HG02852 (cell line): ENCODE measurements around the gene RBP2.
"Not testable (repeated sequence)": the region's sequence is repeated elsewhere in the genome, so short reads cannot be mapped to it uniquely, and the experiment has no call there.

Experiments
- ATAC-seq: cut with Tn5 transposase; IDR thresholded peaks from one replicate; pipeline ENCODE4 v1.9.1; 2021; ENCODE audit warnings: mild to moderate bottlenecking, moderate library complexity; ENCODE audit not compliant: unreplicated experiment

Gene RBP2

GRCh38 chr3:139444446-139444845, 31.9 kb downstream of the RBP2 start:
- ATAC-seq, result no peak

DNA sequence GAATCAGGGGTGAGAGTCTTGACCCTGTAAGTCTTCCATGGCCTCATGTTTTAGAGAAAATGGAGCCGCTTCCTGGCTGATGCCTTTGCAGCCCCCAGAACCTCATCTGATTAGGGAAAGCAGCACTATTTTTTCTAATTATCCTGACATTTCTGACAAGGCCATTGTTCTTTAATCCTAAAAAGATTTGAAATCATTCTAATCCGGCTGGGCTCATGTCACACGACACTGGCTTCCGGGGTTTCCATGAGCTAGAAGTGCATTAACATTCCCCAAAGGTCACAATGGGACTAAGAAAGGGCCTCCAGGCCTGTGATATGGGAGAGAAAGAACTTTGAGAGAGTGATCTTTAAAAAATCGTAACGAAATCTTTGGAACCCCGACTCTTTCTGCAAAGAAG, 33.1 kb downstream of the RBP2 start:
- ATAC-seq, result no peak

DNA sequence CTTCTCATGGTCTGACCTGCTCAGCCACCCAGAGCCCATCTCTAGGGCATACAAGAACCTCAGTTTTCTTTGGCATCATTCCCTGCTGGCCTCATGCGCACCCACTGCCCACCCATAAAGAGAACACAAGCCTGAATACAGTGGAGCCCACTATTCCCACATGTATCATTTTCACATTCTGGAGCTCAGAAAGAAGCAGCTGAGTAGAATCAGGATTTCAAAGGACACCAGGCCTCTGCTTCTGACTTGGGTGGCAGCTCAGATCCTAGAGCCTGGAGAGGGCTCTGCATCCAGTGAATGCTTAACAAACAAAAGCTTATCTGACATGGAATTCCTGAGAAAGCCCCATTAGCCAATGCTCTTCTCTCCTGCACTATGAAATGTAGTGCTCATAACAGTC, 34.7 kb downstream of the RBP2 start:
- no peak for ATAC-seq

GRCh38 chr3:139440639-139441556, 35.4 kb downstream of the RBP2 start:
- ATAC-seq, result no peak

DNA sequence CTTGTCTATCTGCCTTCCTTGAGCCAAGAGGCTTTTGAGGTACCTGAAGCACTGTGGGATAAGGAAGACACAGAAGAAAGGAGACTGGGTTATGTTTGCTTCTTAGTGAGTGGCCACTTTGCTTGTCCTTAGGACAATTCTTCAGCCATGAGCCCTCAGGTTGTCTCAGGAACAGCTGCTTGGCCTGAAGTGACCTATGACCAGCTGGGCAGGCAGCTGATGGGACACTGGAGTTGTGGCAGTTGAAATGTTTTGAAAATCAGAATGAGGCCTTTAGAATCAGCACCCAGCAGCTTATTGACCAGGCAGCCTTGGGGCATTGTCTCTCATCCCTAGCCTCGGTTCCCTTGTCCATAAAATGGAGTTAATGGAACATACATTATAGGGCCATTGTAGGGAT, 37.0 kb downstream of the RBP2 start:
- no peak for ATAC-seq

- no peak for ATAC-seq
Measured at GRCh38 chr3:139434764-139435307, 41.5 kb downstream of the RBP2 start.

- ATAC-seq, result no peak
Measured at GRCh38 chr3:139434228-139434627, 42.1 kb downstream of the RBP2 start.

DNA sequence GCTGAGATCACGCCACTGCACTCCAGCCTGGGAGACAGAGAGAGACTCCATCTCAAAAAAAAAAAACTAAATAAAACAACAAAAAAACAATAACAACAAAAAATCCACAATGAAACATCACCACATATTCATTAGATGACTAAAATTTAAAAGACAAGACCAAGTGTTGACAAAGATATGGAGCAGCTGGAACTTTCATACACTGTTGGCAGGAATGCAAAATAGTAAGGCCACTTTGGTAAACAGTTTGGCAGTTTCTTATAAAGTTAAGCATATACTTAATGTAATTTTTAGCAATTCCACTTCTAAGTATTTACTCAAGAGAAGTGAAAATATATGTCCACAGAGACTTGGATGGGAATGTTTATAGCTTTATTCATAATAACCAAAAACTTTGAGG, 43.2 kb downstream of the RBP2 start:
- ATAC-seq, result no peak

DNA sequence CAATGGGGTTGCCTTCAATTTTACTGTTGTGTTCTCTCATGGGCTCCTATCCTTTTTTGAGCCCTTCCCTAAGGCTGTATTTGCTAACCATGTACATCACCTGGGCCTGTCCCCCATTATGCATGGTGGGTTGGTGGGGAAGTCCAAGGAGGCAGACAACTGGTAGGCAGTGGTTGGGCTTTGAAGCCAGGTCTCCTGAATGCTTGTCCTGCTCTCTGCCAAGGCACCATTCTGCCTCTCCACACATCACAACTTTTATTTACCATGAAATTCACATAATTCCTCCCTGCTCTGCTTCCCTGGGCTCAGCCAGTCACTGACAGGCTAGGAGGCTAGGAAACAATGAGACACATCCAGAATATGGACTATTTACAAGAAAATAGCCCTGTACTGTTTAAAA, 45.8 kb downstream of the RBP2 start:
- ATAC-seq, result no peak

- peak; percentile 88 for ATAC-seq
Measured at GRCh38 chr3:139427283-139428060, 48.8 kb downstream of the RBP2 start.

GRCh38 chr3:139425745-139426400, 50.4 kb downstream of the RBP2 start:
- ATAC-seq, result no peak

GRCh38 chr3:139423232-139423631, 53.1 kb downstream of the RBP2 start:
- no peak for ATAC-seq

GRCh38 chr3:139421460-139421859, 54.9 kb downstream of the RBP2 start:
- no peak for ATAC-seq

GRCh38 chr3:139421040-139421439, 55.3 kb downstream of the RBP2 start:
- no peak for ATAC-seq

GRCh38 chr3:139418144-139418543, 58.2 kb downstream of the RBP2 start:
- ATAC-seq, result no peak

DNA sequence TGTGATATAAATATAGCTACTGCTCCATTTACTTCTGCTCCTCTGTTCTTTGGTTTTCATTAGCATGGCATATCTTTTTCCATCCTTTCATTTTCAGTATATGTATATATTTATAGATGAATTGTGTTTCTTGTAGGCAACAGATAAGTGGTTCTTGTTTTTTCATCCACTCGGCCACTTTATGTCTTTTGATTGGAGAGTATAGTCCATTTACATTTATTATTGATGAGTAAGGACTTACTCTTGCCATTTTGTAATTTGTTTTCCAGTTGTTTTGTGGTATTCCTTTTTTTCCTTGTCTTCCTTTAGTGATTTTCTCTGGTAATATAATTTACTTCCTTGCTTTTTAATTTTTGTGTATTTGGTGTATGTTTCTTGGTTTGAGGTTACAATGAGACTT, 60.0 kb downstream of the RBP2 start:
- no peak for ATAC-seq

DNA sequence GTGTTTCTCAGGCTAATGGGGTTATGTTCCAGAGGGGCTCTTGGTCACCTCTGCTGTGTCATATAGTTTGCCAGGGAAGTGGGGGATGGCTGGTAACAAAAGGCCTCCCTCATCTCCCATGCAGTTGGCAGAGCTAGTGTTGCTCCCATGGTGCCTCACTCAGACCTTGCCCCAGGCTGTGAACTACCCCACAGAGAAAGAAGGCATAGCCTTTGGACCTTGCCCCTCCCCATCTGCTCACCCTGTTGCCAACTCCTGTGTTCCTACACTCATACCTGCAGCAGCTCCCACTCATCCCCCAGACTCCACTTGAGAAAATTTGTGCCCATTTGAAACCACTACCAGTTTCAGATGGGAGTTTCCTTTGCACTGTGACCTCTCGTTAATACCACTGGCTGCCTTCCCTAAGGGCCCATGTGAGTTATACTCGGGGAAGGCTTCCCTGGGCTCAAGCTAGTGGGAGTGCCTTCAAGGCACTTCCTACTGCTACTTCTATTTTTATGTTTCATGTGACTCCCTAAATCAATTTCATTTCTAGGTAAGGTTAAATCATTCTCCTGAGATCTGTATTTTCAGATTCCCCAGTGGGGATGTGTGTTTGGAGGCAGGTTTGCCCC, 61.6 kb downstream of the RBP2 start:
- ATAC-seq, result no peak

DNA sequence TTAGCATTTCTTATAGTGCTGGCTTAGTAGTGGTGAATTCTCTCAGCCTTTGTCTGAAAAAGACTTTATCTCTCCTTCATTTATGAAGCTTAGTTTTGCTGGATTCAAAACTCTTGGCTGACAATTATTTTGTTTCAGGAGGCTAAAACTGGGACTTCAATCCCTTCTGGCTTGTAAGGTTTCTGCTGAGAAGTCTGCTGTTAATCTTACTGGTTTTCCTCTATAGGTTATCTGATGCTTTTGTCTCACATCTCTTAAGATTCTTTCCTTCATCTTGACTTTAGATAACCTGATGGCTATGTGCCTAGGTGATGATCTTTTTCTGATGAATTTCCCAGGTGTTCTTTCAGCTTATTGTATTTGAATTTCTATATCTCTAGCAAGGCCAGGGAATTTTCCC, 63.4 kb downstream of the RBP2 start:
- ATAC-seq, result not testable (repeated sequence)
